Measurements from ENCODE around the gene MAST4.

The MAST4 gene

GRCh38 chr5:66842540-66842939 is 246.3 kb downstream of the MAST4 start:
- no peak for DNase-seq (ENCODE audit: low spot score)

- no peak for DNase-seq (ENCODE audit: low spot score)
These were observed 246.9 kb downstream of the MAST4 start for GRCh38 chr5:66843065-66843464.

GRCh38 chr5:66848749-66849641 is 252.8 kb downstream of the MAST4 start:
- no peak for DNase-seq (ENCODE audit: low spot score)

- DNase-seq (ENCODE audit: low spot score), result no peak
These were observed 253.6 kb downstream of the MAST4 start for GRCh38 chr5:66849803-66850202.

GRCh38 chr5:66850354-66851075 is 254.3 kb downstream of the MAST4 start:
- DNase-seq (ENCODE audit: low spot score), result no peak

- DNase-seq (ENCODE audit: low spot score), result no peak
These were observed 255.1 kb downstream of the MAST4 start for GRCh38 chr5:66851306-66851705.

GRCh38 chr5:66854416-66854815 is 258.2 kb downstream of the MAST4 start:
- DNase-seq (ENCODE audit: low spot score), result no peak

GRCh38 chr5:66856041-66856805 is 260.0 kb downstream of the MAST4 start:
- DNase-seq (ENCODE audit: low spot score), result no peak

GRCh38 chr5:66859526-66859925 is 263.3 kb downstream of the MAST4 start:
- no peak for DNase-seq (ENCODE audit: low spot score)

GRCh38 chr5:66860199-66860975 is 264.2 kb downstream of the MAST4 start:
- DNase-seq (ENCODE audit: low spot score), result no peak

GRCh38 chr5:66861402-66861801 is 265.2 kb downstream of the MAST4 start:
- DNase-seq (ENCODE audit: low spot score), result no peak

GRCh38 chr5:66862020-66862419 is 265.8 kb downstream of the MAST4 start:
- no peak for DNase-seq (ENCODE audit: low spot score)

GRCh38 chr5:66863243-66864170 is 267.3 kb downstream of the MAST4 start:
- no peak for DNase-seq (ENCODE audit: low spot score)

- no peak for DNase-seq (ENCODE audit: low spot score)
These were observed 268.2 kb downstream of the MAST4 start for GRCh38 chr5:66864240-66864884.

GRCh38 chr5:66867618-66868322 is 271.6 kb downstream of the MAST4 start:
- DNase-seq (ENCODE audit: low spot score), result no peak

GRCh38 chr5:66869347-66869746 is 273.2 kb downstream of the MAST4 start:
- DNase-seq (ENCODE audit: low spot score), result no peak

- DNase-seq (ENCODE audit: low spot score), result no peak
These were observed 274.5 kb downstream of the MAST4 start for GRCh38 chr5:66870708-66871107.

GRCh38 chr5:66871651-66872050 is 275.5 kb downstream of the MAST4 start:
- no peak for DNase-seq (ENCODE audit: low spot score)

- no peak for DNase-seq (ENCODE audit: low spot score)
These were observed 276.6 kb downstream of the MAST4 start for GRCh38 chr5:66872736-66873331.

All from AG08396 (cell line).